CD4-positive, alpha-beta T cell treated with Interleukin-15 for 1 hour (primary cell): Measurements from ENCODE around the gene ARSG.

ENCODE experiments used
- DNase-seq: peaks from one replicate; pipeline ENCODE4 v3.0.0-alpha.2; 2020

Gene ARSG

DNA sequence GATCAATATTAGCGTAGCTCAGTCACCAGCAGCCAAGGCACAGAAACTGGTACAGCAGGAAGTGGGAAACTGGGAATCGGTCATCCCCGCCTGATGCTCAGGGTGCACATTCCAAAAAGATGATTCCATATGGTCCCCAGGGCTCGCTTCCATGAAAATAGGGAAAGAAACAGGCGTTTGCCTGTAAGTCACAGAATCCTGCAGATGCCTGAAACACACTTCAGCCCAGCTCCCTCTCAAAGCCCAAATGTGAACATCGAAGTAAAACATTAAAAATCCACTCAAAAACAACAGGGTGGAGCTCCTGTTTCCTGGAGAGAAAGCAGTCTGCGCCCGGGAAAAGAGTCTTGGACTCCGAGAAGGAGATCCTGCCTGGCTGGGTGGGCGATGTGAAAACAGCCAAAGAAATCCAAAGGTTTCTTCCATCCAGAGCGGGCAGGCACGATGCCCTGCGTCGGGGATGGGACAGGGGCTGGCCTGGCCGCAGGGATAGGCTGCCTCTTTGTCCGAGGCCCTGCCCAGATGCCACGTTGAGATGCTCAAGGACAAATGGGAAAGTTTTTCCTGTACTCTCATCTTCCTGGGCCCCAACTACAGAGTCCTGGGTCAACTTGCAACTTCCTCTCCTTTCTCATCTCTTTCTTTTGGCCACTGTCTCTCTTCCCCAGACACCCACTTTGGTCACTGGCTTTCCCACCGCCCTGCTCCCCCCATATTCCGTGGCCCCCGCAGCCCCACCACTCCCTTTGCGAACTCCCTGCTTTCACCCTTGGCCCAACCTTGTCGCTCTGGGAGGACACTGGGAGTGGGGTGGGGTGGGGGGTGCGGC is 165.3 kb downstream of the ARSG start:
- DNase-seq: no peak

DNA sequence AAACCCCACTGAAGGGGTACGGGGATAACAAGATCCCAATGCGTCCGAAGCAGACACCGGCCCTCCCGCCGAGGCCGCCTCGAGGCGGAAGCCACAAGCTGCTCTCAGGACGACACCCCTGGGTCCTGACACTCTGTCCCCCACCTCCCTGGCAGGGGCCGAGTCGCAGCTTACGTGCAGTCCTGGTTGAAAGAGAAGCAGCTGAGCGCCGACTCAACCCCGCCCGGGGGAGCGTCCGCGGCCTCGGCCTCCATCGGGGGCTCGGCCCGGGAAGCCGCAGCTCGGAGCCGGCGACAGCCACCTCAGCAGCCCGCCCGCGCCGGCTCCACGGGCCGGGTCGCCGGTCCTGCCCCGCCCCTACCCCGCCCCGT is 165.9 kb downstream of the ARSG start, which contains the start of gene WIPI1:
Gene WIPI1 (minus strand): TSS at position 329 of the 371 bp plus-strand sequence. CDS start 75 bp downstream, at position 254.
- DNase-seq: no peak

DNA sequence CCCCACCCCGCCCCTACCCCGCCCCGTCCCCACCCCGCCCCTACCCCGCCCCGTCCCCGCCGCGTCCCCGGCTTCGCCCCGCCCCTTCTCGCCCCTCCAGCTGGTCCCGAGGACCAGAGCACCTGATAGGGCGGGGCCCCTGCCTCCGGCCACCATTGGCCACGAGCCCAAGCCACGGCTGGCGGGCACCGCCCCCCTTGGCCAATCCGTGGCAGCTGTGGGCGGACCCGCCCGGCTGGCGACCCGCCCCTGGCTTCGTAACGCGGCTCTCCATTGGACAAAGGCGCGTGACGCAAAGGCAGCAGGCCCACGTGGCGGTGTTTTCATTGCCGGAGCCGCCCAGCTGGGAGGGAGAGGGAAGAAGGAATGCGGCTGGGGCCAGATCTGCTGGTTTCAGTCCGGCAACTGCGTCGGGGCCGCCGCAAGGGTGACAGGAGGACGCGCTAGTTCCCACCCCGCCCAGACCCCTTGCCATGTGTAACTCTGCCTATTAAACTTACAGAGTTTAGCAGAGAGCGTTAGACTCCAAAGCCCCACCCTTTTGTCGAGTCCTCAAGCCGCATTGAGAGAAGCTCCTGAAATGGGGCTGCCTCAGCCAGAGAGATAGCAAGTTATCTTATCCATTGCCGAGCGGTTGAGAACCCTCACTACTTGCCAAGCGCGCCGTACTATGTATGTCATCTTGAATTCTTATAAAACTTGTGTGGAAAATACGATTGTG is 166.4 kb downstream of the ARSG start:
- peak; percentile 98 for DNase-seq

DNA sequence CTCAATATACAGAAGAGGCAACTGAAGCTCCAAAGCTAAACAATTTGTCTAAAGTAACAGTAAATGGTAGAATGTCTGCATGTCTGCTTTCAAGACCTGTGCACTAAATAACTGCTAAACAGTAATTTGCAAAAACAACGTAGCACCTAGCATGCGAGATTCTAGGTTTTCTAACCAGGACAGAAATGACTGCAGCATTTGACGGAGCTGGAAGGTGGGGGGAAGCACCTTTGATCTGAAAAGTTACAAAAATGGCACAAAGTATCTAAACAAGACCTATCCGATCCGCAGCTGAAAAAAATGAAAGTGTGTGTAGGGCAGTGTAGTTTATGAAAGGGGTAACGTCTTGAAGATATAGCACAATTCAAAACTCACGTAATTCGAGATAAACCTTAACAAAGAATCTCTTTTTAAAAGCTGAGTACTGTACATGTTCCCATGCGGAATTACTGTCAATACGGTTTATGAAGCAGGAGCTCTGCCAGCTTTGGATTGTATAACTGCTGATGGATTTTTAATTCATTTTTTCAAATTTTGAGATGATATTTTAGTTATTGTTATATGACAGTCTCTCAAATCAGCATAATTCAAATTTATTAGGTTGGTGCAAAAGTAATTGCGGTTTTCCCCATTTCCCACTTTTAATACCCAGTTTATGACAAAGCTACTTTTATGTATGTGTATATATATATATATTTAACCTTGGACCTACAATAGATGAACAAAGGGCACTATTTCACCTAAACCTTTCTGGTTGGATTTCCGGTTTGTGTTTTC is 167.2 kb downstream of the ARSG start:
- DNase-seq: no peak

DNA sequence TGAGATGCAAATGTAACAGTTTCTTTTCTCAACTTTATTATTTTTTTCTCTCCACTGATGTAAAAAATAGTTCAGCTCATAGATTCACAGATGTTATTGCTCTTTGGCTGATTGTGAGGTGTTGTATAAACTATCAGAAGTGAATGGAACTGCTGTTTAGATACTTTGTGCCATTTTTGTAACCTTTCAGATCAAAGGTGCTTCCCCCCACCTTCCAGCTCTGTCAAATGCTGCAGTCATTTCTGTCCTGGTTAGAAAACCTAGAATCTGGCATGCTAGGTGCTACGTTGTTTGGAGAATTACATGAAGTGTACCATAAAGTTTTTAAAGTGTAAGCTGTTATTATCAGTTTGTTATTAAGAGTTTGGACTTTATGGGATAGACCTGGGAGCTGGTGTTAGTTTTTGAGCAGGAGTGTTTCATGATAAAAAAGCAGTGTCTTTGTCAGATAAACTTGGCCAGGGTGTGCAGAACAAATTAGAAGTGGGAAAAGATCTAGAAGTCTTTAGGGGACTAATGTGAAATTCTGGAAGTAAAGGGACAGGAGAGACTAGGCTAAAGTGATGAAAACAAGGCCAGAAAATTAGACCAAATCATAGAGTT is 167.8 kb downstream of the ARSG start:
- DNase-seq: no peak

DNA sequence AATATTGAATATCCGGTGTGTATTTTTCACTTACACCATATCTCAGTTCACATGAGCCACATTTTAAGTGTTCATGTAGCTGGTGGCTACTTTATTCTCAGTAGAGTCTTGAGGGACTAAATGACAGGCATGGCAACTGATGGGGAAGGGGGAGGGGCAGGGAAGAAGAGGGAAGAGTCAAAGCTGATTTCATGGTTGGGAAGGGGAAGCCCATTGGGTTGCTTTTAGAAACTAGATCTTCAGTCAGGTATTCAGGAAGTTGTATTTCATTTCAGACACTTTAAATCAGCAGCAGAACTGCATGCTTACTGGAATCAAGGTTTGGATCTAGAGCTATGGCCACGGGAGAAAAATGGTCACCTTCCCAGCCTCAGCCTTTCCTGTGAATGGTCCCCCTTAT is 168.9 kb downstream of the ARSG start:
- no peak for DNase-seq

DNA sequence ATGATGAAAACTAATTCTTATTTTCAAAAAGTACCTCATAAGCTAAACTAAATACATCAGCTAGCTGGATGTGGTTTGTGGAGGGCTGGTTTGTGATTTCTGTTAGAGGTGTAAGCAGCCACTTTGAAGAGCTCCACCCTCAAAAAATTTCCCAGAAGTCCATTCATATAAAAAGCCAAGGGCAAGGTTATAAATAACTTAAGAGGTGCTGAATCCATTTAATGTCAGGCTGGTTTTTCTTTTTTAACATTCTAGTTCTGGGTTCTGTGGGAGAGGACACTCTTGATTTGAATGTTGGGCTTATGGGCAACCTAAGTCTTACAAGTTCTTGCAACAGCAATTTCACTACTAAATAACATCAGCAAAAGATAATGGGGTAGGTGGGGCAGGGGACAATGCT is 169.4 kb downstream of the ARSG start:
- peak; percentile 28 for DNase-seq

DNA sequence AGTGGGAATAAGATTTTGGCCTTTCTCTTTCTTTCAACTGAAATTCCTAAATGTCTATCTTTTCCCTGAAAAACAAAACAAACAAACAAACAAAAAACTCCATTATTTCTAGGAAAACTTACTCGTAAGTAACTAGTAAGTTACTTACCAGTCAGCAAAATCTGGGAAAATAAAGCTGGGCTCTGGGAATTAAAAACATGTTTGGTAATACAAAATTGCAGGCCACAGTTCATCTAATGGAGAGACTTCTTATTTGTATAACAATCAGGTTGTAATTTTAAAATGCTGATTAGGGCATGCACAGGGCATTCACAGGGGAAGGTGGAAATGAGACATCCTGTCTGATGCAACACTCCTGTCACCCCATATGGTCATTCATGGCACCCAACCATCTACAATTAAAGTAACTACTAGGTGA is 169.8 kb downstream of the ARSG start:
- no peak for DNase-seq

DNA sequence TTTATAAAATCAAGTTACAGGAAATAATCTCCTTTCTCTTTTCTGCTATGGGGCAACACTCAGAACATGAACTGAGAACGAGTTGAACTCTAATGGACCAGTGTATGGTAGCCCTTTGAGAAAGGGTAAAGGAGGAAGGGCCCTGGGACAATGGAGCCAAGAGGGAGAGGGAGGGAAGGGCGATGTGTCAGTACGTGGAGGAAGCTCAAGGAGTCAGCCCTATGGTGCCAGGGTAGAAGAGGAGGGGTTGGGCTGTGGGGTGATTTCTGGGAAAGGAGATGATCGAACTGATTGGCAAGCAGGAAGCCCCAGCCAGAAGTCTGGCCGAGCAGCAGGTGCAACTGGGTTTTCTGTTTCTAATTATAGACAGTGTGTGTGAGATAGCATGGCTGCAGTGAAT is 170.3 kb downstream of the ARSG start:
- DNase-seq: peak; percentile 45

DNA sequence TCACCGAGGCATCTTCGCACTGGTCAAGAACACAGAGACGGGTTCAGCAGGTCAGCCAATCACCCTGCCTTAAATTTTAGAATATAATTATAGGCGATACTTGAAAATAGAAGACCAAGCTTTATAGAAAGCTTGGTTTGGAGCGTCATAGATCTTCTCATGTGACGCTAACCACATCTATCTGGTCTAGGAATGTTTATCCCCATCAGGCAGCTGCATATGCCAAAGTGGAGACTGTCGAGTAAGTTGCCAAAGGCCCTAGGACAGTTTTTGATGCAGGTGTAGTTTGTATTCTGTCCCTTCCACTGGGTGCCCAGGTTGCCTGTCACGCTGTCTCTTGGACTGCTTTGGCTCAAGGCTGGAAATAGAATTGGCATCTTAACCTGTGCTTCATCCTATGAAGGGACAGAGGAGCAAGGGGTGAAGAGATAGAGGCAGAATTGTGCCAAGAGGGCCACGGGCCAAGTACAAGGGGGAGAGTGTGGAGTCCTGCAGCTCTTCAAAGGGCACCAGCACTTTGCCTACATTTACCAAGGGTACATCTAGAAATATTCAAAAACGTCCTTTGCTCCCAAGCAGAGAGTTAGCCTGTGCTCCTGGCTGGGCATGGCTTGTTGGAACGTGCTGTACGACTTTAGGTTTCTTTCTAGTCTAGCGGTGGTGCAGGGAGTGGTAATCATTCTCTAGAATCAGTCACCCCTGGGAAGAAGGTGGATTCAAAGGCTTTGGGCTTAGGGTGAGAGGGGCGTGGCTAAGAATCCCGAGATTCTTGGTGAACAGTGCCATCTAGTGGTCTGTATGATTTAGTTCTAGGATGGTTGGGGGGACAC is 171.3 kb downstream of the ARSG start:
- DNase-seq: peak; percentile 72

DNA sequence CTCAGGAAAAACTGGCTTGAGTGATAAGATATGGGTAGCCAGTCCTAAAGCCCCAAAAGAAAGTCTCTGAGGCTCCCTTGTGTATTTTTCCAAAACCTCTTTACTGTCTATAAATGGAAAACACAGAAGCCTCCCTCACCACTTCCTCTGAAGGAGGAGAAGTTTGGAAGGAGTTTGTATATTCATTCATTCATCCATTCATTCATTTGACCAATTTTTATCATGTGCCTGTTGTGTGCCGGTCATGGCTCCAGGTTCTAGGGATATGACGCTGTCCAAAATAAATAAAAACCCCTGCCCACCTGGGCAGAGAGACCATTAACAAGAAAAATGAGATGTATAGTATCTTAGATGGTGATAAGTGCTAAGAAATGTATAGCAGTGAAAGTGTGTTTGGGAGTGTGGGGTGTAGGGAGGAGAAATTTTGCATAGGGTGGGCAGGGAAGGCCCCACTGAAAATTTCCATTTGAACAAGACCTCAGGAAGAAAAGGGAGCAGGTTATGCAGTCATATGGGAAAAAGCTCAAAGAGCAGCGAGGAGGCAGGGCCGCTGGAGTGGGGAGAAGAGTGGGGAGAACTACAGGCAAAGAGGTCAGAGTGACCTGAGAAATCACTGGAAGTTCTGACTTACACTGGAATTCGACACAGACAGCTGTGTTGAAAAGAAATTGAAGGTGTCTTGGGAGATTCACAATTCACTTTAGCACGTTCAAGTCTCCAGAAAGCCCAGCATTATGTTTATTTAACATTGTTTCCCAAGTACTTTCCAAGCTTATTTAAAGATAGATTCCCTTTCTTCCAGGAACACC is 172.1 kb downstream of the ARSG start:
- DNase-seq: no peak

DNA sequence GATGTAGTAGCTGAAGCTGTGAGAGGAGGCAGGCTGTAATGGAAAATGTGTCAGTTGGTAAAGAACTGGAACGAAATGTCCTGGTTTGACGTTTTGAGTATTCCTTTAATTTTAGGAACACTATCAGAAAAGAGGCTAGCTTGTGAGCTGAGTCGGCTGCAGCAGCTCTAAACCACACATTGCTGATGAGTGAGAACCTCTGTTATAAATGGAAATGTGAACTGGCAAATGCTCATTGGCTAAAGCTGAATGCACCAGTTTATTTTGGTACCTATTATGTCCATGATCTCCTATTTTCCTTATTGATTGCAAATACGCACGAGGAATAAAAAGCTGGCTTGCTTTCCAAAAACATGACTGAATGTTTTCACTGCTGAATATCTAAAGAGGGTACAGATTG is 177.0 kb downstream of the ARSG start:
- DNase-seq: no peak

DNA sequence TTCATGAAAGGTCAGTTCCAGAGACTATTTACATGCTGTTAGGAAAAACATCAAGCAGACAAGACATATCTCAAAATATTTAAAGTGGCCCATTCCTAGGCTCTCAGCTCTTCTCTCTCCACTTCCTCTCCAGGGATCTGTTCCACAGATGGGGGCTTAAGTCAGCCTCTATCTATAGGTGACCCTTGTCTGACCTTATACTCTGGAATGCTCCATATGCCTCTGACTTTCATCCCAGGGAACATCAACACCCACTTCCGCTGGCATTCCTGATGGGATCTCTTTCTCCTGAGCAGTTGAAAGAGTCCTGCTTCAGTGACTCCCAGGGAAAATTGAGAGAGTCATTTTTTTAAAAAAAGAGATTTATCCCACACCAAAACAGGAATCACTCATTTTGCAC is 177.5 kb downstream of the ARSG start:
- DNase-seq: no peak
